Measurements from ENCODE around the gene SPAG8. TPM values are rescaled to one million over a fixed set of nuclear protein-coding genes. Genes with fewer than 3 reads are reported as not detected.

Gene SPAG8
- total RNA-seq, 1 donor from 2014 or later = 3.2 TPM

DNA sequence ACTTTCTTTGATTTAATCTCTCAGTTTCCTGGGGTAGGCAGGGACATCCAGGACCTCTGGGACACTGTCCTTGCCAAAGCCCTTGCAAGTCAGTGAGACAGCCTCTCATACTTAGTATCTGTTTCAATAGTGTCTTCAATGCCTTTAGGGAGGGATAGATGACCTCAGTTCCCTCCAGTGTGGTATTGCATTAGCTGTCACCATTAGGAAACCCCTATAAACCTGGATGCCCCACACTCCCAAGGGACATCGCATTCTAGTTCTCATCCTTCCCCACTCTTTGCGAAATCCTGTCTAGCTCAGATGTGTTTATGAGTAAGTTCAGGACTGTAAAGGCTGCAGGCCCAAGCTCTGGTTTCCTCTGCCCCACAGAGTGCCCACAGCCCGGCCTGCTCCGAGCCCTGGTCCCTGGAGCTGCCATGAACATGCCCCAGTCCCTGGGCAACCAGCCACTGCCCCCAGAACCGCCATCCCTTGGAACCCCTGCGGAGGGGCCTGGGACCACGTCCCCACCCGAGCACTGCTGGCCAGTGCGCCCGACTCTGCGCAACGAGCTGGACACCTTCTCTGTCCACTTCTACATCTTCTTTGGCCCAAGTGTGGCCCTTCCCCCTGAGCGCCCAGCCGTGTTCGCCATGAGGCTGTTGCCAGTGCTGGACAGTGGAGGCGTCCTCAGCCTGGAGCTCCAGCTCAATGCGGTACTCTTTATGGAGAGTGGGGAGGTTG is 30.1 kb upstream of the SPAG8 start:
- Mint-ChIP-seq H3K27me3 (peaks cover 12% of the 10 kb centered on the region), H3K36me3 (ENCODE audit: insufficient read depth) (peaks cover 11% of the 10 kb centered on the region), H3K4me3 (ENCODE audit: low read depth) (no peak overlapping the region), H3K4me1 (ENCODE audit: low read depth) (peaks cover 11% of the 10 kb centered on the region), H3K9me3 (ENCODE audit: low read depth) (no peaks in the 10 kb centered on the region), H3K27ac (no peak overlapping the region)
- TF ChIP-seq, protein P1, sequence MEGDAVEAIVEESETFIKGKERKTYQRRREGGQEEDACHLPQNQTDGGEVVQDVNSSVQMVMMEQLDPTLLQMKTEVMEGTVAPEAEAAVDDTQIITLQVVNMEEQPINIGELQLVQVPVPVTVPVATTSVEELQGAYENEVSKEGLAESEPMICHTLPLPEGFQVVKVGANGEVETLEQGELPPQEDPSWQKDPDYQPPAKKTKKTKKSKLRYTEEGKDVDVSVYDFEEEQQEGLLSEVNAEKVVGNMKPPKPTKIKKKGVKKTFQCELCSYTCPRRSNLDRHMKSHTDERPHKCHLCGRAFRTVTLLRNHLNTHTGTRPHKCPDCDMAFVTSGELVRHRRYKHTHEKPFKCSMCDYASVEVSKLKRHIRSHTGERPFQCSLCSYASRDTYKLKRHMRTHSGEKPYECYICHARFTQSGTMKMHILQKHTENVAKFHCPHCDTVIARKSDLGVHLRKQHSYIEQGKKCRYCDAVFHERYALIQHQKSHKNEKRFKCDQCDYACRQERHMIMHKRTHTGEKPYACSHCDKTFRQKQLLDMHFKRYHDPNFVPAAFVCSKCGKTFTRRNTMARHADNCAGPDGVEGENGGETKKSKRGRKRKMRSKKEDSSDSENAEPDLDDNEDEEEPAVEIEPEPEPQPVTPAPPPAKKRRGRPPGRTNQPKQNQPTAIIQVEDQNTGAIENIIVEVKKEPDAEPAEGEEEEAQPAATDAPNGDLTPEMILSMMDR (IDR thresholded peaks at IDR 0.05; ENCODE audit: unreplicated experiment) = no peak
- no peak for DNase-seq (ENCODE audit: low spot score, unreplicated experiment)

DNA sequence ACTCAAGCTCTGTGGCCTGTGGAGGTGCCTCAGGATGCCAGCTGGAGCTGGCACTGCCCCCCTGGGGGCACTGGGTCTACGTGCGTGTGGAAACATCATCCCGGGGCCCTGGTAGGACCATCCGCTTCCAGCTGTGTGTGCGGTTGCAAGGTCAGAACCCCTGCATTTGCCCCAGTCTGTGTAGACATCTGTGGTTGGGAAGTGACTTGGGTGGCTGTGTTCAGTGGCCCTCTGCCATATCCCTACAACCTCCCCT is 29.5 kb upstream of the SPAG8 start:
- no peak for DNase-seq (ENCODE audit: low spot score, unreplicated experiment)
- no peak overlapping the region for H3K4me3 Mint-ChIP-seq (ENCODE audit: low read depth)
- H3K36me3 Mint-ChIP-seq (ENCODE audit: insufficient read depth) = peaks cover 7% of the 10 kb centered on the region
- TF ChIP-seq, protein P1 (IDR thresholded peaks at IDR 0.05; ENCODE audit: unreplicated experiment) = no peak
- H3K4me1 Mint-ChIP-seq (ENCODE audit: low read depth) = peaks cover 11% of the 10 kb centered on the region
- H3K9me3 Mint-ChIP-seq (ENCODE audit: low read depth) = no peaks in the 10 kb centered on the region
- peaks cover 5% of the 10 kb centered on the region for H3K27me3 Mint-ChIP-seq
- H3K27ac Mint-ChIP-seq = no peak overlapping the region

DNA sequence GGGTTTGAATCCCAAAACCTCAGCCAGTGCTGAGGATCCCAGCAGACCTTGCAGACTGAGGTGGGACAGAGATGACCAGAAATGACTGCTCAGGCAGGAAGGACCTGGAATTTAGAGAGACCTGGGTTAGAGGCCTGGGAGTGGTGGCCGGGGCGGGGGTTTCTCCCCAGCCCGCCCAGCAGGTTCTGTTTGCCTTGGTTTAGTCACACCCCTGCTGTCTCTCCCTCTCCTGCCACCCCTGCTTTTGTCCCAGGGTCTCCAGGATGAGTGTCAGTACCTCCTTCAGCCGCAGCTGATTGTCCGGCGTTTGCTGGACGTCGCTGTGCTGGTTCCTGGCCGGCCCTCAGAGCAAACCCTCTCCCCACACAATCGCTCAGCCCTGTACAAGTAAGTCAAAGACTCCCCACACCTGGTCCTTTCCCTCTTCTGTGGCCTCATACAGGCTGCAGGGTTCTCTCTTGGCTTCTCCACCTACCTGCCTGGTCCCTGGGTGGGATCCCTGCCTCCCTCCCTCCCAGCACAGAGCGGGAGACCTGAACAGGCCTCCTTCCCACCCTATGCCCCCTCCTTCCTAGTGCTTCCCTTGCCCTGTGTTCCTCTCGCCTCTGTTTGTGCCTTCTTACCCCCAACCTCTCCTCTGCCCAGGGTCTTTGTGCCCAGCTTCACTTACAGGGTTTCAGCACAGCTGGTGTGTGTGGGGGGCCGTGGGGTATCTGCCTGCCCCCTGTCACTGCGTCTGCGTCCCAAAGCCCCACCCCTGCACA is 29.0 kb upstream of the SPAG8 start:
- DNase-seq (ENCODE audit: low spot score, unreplicated experiment) = no peak
- Mint-ChIP-seq H3K36me3 (ENCODE audit: insufficient read depth) (peaks cover 7% of the 10 kb centered on the region), H3K9me3 (ENCODE audit: low read depth) (no peaks in the 10 kb centered on the region), H3K4me1 (ENCODE audit: low read depth) (peaks cover 11% of the 10 kb centered on the region), H3K27ac (no peak overlapping the region), H3K4me3 (ENCODE audit: low read depth) (no peak overlapping the region), H3K27me3 (peaks cover 5% of the 10 kb centered on the region)
- TF ChIP-seq, protein P1 (IDR thresholded peaks at IDR 0.05; ENCODE audit: unreplicated experiment) = no peak

DNA sequence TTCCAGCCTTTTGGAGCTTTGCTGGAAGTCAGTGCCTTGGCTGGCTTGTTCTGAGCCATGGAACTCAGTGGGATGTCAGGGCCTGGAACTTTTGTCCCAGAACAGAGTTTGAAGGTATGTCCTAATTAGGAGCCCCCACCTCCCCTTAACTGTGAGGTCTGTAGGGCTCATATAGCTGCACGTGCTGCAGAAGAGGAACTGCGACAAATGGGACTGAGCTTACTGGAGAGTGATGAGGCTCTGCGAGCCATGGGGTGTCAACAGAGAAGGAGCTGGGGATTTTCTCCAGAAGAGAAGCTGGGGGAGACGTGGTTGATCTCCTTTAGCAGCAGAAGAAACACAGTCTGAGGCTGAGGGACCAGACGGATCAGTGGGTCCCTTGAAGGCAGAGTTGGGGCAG is 27.9 kb upstream of the SPAG8 start:
- peaks cover 13% of the 10 kb centered on the region for H3K4me1 Mint-ChIP-seq (ENCODE audit: low read depth)
- H3K27me3 Mint-ChIP-seq = no peaks in the 10 kb centered on the region
- TF ChIP-seq, protein P1 (IDR thresholded peaks at IDR 0.05; ENCODE audit: unreplicated experiment) = no peak
- H3K4me3 Mint-ChIP-seq (ENCODE audit: low read depth) = no peak overlapping the region
- no peaks in the 10 kb centered on the region for H3K9me3 Mint-ChIP-seq (ENCODE audit: low read depth)
- no peak for DNase-seq (ENCODE audit: low spot score, unreplicated experiment)
- H3K27ac Mint-ChIP-seq = no peak overlapping the region
- H3K36me3 Mint-ChIP-seq (ENCODE audit: insufficient read depth) = peaks cover 7% of the 10 kb centered on the region

DNA sequence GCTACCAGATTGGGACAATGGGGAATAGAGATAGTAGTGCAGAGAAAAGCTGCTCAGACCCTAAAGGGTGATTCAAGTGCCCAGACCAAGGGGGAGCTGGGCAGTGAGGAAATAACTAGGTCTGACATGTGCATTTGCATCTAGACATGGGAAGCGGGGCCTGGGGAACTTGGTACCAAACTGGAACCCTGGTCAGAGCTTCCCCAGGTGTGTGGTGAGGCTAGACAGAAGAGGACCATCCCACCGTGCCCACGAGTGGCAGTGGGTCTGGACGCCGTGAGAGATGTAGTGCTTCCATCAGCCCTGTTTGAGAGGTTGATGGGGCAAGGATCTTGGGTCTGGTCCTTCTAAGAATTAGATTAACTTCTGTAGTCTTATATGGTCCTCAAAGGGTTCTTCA is 24.5 kb upstream of the SPAG8 start:
- H3K27me3 Mint-ChIP-seq = no peaks in the 10 kb centered on the region
- peaks cover 6% of the 10 kb centered on the region for H3K36me3 Mint-ChIP-seq (ENCODE audit: insufficient read depth)
- H3K27ac Mint-ChIP-seq = no peak overlapping the region
- no peak overlapping the region for H3K4me3 Mint-ChIP-seq (ENCODE audit: low read depth)
- no peaks in the 10 kb centered on the region for H3K9me3 Mint-ChIP-seq (ENCODE audit: low read depth)
- TF ChIP-seq, protein P1 (IDR thresholded peaks at IDR 0.05; ENCODE audit: unreplicated experiment) = no peak
- no peak for DNase-seq (ENCODE audit: low spot score, unreplicated experiment)
- peaks cover 22% of the 10 kb centered on the region for H3K4me1 Mint-ChIP-seq (ENCODE audit: low read depth)
